Melanocyte of skin (primary cell): ENCODE measurements around the gene KBTBD3. TPM values are rescaled to one million over a fixed set of nuclear protein-coding genes. Genes with fewer than 3 reads are reported as not detected.

Experiments used
- total RNA-seq, 2 donors: library from RNA; depleted of rRNA; stranded (reverse); fragments of >200 nt; gene quantifications; 2 replicates each; pipeline ENCODE4 v1.2.3, GENCODE V29; 2012

KBTBD3 gene, protein sequence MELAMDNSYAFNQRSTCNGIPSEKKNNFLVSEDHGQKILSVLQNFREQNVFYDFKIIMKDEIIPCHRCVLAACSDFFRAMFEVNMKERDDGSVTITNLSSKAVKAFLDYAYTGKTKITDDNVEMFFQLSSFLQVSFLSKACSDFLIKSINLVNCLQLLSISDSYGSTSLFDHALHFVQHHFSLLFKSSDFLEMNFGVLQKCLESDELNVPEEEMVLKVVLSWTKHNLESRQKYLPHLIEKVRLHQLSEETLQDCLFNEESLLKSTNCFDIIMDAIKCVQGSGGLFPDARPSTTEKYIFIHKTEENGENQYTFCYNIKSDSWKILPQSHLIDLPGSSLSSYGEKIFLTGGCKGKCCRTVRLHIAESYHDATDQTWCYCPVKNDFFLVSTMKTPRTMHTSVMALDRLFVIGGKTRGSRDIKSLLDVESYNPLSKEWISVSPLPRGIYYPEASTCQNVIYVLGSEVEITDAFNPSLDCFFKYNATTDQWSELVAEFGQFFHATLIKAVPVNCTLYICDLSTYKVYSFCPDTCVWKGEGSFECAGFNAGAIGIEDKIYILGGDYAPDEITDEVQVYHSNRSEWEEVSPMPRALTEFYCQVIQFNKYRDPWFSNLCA
- total RNA-seq = 1 to 10 TPM; 3.0 to 4.1 TPM

DNA sequence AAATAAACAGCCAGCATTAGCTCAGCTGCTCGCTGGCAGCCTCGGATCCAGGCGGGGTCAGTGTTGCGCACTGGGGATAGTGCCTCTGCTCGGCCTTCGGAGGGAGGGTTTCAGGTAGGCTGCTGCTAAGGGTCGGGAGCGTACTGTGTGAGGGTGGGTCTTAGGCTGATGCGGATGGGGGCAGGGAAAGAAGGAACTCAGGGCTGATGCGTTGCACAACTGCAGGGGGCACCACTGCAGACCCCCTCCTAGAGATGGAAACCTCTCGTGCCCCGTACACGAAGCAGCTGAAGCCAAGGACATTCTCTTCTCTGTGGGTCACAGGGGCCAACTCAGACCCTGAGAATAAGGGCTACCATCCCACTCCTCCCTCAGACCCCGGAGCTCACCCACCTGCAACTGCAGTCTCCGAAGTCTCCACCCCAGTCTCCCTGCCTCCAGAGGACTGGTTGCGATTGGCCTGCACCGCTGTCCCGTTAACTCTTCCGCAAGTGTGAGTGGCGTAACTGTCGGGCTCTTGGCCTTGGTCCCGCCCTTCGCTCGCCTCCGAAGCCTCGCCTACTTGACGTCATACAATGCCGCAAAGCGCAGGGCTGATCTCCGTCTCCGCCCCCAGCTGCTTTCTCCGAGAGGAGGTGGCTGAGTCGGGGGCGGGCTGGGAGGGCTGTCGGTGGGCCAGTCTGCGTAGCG is at the start of gene KBTBD3:
KBTBD3 (minus strand) TSS at position 429 of the 690 bp plus-strand sequence. CDS start 18,250 bp downstream, outside the sequence.

DNA sequence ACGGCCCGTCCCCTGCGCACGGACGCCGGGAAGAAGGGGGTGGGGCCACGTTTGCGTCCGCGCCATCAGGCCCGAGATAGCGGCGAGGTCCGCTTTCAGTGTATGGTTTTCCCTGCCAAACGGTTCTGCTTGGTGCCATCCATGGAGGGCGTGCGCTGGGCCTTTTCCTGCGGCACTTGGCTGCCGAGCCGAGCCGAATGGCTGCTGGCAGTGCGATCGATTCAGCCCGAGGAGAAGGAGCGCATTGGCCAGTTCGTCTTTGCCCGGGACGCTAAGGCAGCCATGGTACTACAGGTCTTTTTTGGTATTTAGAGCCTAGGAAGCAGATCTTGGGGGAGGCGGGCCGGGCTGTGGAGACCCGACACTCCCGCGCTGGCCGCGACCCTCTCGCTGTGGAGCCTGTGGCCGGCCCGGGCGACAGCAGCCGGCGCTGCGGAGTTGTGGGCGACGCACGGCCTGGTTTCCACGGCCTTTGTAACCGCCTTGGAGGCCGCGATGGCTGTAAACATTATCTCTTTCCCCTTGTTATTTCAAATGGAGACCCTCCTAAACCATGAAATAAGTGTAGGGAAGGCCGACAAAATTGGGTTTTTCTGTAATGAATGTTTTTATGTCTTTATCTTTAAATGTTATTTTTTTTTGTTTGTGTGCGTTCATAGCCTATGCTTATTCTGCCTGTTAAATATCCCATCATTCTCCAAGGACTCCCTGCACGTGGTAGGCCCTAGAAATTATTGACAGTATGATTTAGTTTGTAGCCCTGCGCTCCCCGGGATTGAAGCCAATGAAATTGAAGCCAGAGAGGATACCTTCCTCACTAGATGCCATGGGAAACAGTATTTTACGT is 685 bp upstream of the KBTBD3 start, which contains the start of gene AASDHPPT:
AASDHPPT (plus strand) TSS at position 54 of the 847 bp plus-strand sequence; CDS start at position 103, 49 bp downstream.

DNA sequence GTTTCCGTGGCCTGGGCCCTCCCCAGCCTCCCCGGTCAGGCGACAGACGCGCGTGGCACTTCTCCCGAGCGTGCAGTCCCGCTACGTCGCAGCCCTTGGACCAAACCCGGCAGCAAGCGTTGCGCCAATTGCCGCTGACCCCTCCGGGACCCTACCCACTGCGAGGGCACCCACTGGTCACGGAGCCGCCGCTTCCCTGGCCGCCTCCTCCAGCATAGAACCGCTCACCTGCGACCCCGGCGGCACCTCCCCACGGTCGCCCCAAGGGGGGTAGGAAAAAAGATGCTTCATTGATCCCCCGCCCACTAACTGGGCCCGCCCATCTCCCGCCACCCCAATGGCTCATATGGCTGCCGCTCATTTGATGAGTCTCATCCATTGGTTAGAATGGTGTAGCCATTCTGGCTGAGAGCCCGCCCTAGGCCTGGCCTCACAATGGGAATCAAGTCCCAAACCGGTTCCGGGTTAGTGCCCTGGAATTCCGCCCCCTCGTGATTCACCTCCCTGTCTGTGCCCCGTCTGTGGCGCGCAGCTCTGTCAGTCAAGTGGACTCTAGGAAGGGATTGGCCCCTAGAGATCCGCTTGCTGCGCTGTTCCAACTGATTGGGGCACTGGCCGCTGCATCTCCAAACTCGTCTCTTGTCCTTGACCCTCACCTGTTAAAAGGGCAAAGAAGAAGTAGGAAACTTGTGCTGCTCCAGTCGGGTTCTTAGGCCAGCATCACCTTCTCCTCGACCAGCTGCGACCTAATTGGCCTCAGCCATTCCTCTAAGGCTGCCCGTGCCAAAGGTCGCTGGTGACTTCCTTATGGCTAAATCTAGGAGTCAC is 55.0 kb downstream of the KBTBD3 start, which contains the start of gene MSANTD4:
MSANTD4 (minus strand) TSS at position 274 of the 828 bp plus-strand sequence. CDS start 11,323 bp downstream, outside the sequence.

Other genes with a start within 250 kb of the KBTBD3 start
- gene MSANTD4, start 55.1 kb downstream of the KBTBD3 start, total RNA-seq = 10 to 100 TPM; 17.6 to 27.3 TPM
- gene AASDHPPT, start 315 bp upstream of the KBTBD3 start, total RNA-seq = 10 to 100 TPM; 60.6 to 76.6 TPM